Measurements from ENCODE around the gene CHRND.
"Not testable (repeated sequence)": the region's sequence is repeated elsewhere in the genome, so short reads cannot be mapped to it uniquely, and the experiment has no call there.

GRCh38 chr2:232570481-232570880, 44.5 kb downstream of the CHRND start:
- not testable (repeated sequence) for TF ChIP-seq CTCF, POLR2A (IDR thresholded peaks at IDR 0.05)
